HEK293 (cell line): Measurements from ENCODE around the gene RNF32.

Source experiments
- SP2 ChIP-seq: fragments of 450-650 bp; formaldehyde crosslinking; IDR thresholded peaks from 2 replicates; pipeline ENCODE4 v1.5.1; 2016; ENCODE audit warnings: missing biosample characterization, missing genetic modification characterization
- ZBTB7A ChIP-seq: fragments of 450-650 bp; formaldehyde crosslinking; IDR thresholded peaks from 2 replicates; pipeline ENCODE4 v1.5.1; 2016; ENCODE audit warnings: low read depth, missing biosample characterization, missing genetic modification characterization
- ZNF112 ChIP-seq: fragments of 450-650 bp; formaldehyde crosslinking; IDR thresholded peaks from 2 replicates; pipeline ENCODE4 v1.5.0; 2017; ENCODE audit warnings: missing biosample characterization, missing genetic modification characterization
- ZNF311 ChIP-seq: fragments of 450-650 bp; formaldehyde crosslinking; IDR thresholded peaks from 2 replicates; pipeline ENCODE4 v1.5.1; 2017; ENCODE audit warnings: missing biosample characterization, missing genetic modification characterization, borderline replicate concordance
- ZNF707 ChIP-seq: fragments of 450-650 bp; formaldehyde crosslinking; IDR thresholded peaks from 2 replicates; pipeline ENCODE4 v1.5.1; 2016; ENCODE audit warnings: missing biosample characterization, missing genetic modification characterization
- TF ChIP-seq, protein P1 (sequence below): fragments of 450-650 bp; formaldehyde crosslinking; IDR thresholded peaks from 2 replicates; pipeline ENCODE4 v1.5.1; 2016; ENCODE audit warnings: missing biosample characterization, missing genetic modification characterization
- TF ChIP-seq, protein P2 (sequence below): fragments of 450-650 bp; formaldehyde crosslinking; IDR thresholded peaks from 2 replicates; pipeline ENCODE4 v1.5.1; 2016; ENCODE audit warnings: missing biosample characterization, missing genetic modification characterization

DNA sequence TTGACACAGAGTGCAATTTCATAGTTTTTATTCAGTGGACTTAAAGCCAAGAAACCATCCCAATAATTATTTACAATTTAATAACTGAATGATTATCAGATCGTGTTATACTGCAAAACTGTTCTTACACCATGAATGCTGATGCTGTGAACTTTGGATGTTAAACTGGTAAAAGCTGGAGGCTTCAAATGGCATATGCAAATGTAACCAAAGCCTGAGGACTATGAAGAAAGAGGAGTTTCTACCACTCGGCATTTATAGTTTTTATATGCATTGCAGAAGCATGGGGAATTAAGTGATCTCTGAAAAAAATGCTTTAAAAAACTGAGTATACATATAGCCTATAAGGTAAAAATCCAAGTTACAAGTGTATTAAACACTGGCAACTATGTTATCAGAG, 42.4 kb downstream of the RNF32 start:
- TF ChIP-seq SP2 (no peak), ZNF112 (tag by site-specific recombination) (no peak), ZBTB7A (tag by site-specific recombination) (no peak), ZNF311 (tag by site-specific recombination) (no peak), ZNF707 (tag by site-specific recombination) (no peak)
- TF ChIP-seq, protein P1, sequence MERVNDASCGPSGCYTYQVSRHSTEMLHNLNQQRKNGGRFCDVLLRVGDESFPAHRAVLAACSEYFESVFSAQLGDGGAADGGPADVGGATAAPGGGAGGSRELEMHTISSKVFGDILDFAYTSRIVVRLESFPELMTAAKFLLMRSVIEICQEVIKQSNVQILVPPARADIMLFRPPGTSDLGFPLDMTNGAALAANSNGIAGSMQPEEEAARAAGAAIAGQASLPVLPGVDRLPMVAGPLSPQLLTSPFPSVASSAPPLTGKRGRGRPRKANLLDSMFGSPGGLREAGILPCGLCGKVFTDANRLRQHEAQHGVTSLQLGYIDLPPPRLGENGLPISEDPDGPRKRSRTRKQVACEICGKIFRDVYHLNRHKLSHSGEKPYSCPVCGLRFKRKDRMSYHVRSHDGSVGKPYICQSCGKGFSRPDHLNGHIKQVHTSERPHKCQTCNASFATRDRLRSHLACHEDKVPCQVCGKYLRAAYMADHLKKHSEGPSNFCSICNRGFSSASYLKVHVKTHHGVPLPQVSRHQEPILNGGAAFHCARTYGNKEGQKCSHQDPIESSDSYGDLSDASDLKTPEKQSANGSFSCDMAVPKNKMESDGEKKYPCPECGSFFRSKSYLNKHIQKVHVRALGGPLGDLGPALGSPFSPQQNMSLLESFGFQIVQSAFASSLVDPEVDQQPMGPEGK (tag by site-specific recombination): no peak
- TF ChIP-seq, protein P2, sequence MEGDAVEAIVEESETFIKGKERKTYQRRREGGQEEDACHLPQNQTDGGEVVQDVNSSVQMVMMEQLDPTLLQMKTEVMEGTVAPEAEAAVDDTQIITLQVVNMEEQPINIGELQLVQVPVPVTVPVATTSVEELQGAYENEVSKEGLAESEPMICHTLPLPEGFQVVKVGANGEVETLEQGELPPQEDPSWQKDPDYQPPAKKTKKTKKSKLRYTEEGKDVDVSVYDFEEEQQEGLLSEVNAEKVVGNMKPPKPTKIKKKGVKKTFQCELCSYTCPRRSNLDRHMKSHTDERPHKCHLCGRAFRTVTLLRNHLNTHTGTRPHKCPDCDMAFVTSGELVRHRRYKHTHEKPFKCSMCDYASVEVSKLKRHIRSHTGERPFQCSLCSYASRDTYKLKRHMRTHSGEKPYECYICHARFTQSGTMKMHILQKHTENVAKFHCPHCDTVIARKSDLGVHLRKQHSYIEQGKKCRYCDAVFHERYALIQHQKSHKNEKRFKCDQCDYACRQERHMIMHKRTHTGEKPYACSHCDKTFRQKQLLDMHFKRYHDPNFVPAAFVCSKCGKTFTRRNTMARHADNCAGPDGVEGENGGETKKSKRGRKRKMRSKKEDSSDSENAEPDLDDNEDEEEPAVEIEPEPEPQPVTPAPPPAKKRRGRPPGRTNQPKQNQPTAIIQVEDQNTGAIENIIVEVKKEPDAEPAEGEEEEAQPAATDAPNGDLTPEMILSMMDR: no peak
